Measurements from ENCODE around the gene SCP2. TPM values are rescaled to one million over a fixed set of nuclear protein-coding genes. Genes with fewer than 3 reads are reported as not detected.

The SCP2 gene
- total and polyA plus RNA-seq, 2 of the 4 experiments (the other 2 are of a cell fraction), result 70.4 to 83.1 TPM

GRCh38 chr1:53043271-53043670 is 116.2 kb downstream of the SCP2 start:
- H3K27ac ChIP-seq (ENCODE audit: insufficient read depth, low read length), result no peak overlapping the region
- peak overlapping the region; percentile 50 for H2BK120ac ChIP-seq (ENCODE audit: low read depth, low read length)
- in situ Hi-C loops (cut with MboI; ENCODE audit: low sequenced_read_pairs), result no loop called here
- no TSS peak for BruUV-seq (replicated peaks)
- peaks cover 11% of the 10 kb centered on the region for H3K9me1 ChIP-seq (ENCODE audit: insufficient read depth, low read length)
- DNase-seq (peak; percentile 93), ATAC-seq (ENCODE audit: low read depth) (peak; percentile 87)
- peak overlapping the region; percentile 7; the same call in 1 of the 2 replicates for H3K23ac ChIP-seq (ENCODE audit: low read depth, low read length)
- H3K4me3 ChIP-seq (ENCODE audit: insufficient read depth, low read depth, low read length), result no peak overlapping the region
- H4K20me1 ChIP-seq (ENCODE audit: insufficient read depth, low read length), result no peaks in the 10 kb centered on the region
- peak overlapping the region; percentile 14; the same call in 1 of the 2 replicates for H3K14ac ChIP-seq (replicated peaks; ENCODE audit: low read depth, low read length)
- H3K4ac ChIP-seq (ENCODE audit: low read depth, low read length), result peak overlapping the region; percentile 26; the same call in 1 of the 2 replicates
- no peak overlapping the region for H3K9ac ChIP-seq (ENCODE audit: low read depth, low read length)
- peaks cover 2 to 42% of the 10 kb centered on the region in 2 experiments; a peak in 3 of 4 replicates for H3K79me1 ChIP-seq (ENCODE audit: low read depth in 1 of 2, low read length in 2 of 2)
- peaks cover 12% of the 10 kb centered on the region for H3K4me1 ChIP-seq (ENCODE audit: control insufficient read depth, insufficient read depth, low read length)
- no peak overlapping the region for H3K56ac ChIP-seq (ENCODE audit: extremely low read depth, insufficient read depth, low read length)
- no peak overlapping the region for H2AFZ ChIP-seq (replicated peaks; ENCODE audit: low read length, poor library complexity)
- H3K36me3 ChIP-seq (ENCODE audit: control insufficient read depth, insufficient read depth, low read length), result peaks cover 16% of the 10 kb centered on the region
- H2BK20ac ChIP-seq (ENCODE audit: low read depth, low read length), result peak overlapping the region; percentile 78
- TF ChIP-seq MAZ (IDR thresholded peaks at IDR 0.05; ENCODE audit: borderline replicate concordance, low read depth, low read length) (no peak), MXI1 (IDR thresholded peaks at IDR 0.05; ENCODE audit: borderline replicate concordance, low read depth, low read length) (no peak), CEBPB (IDR thresholded peaks at IDR 0.05; ENCODE audit: low read depth, low read length) (0 out of 2 replicates have a peak, but pooled peaks have one; percentile 35), RAD21 (IDR thresholded peaks at IDR 0.05; ENCODE audit: low read length) (no peak), FOS (IDR thresholded peaks at IDR 0.05; ENCODE audit: low read depth, low read length) (peak; percentile 36; the same call in 1 of the 2 replicates), POLR2A (IDR thresholded peaks at IDR 0.05; ENCODE audit: low read depth, low read length) (no peak), CTCF (conservative IDR thresholded peaks at IDR 0.05; ENCODE audit: low read depth, low read length) (no peak), USF2 (IDR thresholded peaks at IDR 0.05; ENCODE audit: low read depth, low read length) (no peak), NFE2L2 (IDR thresholded peaks at IDR 0.05; ENCODE audit: low read depth, low read length) (no peak), MAFK (IDR thresholded peaks at IDR 0.05; ENCODE audit: low read depth, low read length) (no peak), CHD1 (IDR thresholded peaks at IDR 0.05; ENCODE audit: low read depth, low read length) (no peak), BHLHE40 (IDR thresholded peaks at IDR 0.05; ENCODE audit: low read depth, low read length) (no peak), SMC3 (IDR thresholded peaks at IDR 0.05; ENCODE audit: low read depth, low read length) (no peak; the same call in 1 of the 2 replicates), RFX5 (IDR thresholded peaks at IDR 0.05; ENCODE audit: low read depth, low read length) (no peak)
- intact Hi-C loops (cut with micrococcal nuclease), result no loop called here
- no peak overlapping the region; the same call in 2 of the 3 replicates for H2BK15ac ChIP-seq (ENCODE audit: low read depth, low read length)
- H3K4me2 ChIP-seq (ENCODE audit: low read depth, low read length), result peak overlapping the region; percentile 48; the same call in 1 of the 2 replicates
- CTCF ChIA-PET, result interaction anchor here (0.6 kb wide), 1 partner anchor 398 kb away, joined by 6 read pairs; no protein-coding TSS in a partner anchor
- POLR2A ChIA-PET (ENCODE audit: unreplicated experiment), result interaction anchor here (0.9 kb wide), 1 partner anchor 11 kb away, joined by 3 read pairs; no protein-coding TSS in a partner anchor
- peak overlapping the region; percentile 43; the same call in 1 of the 2 replicates for H3K18ac ChIP-seq (ENCODE audit: low read depth, low read length)
- H2AK9ac ChIP-seq (replicated peaks; ENCODE audit: low read depth, low read length, poor library complexity), result no peak overlapping the region
- H4K8ac ChIP-seq (ENCODE audit: low read depth in 2 of 2, low read length in 2 of 2), result peak overlapping the region in 1 of 2 experiments; percentile 83; a peak in 1 of 4 replicates
- no peak overlapping the region for H2AK5ac ChIP-seq (ENCODE audit: low read depth, low read length)
- dilution Hi-C loops (cut with HindIII; ENCODE audit: low sequenced_read_pairs, unreplicated experiment), result no loop called here
- peak overlapping the region; percentile 90 for H2BK5ac ChIP-seq (ENCODE audit: low read depth, low read length, poor library complexity, severe bottlenecking)
- H3K27me3 ChIP-seq (ENCODE audit: control insufficient read depth, insufficient read depth, low read length), result no peaks in the 10 kb centered on the region
- H4K5ac ChIP-seq (ENCODE audit: low read depth, low read length), result peak overlapping the region; percentile 23; the same call in 1 of the 2 replicates
- no peaks in the 10 kb centered on the region for H3K9me3 ChIP-seq (ENCODE audit: control insufficient read depth, insufficient read depth, low read length)
- H4K91ac ChIP-seq (ENCODE audit: insufficient read depth, low read depth, low read length), result peak overlapping the region; percentile 13
